MCF 10A (cell line): ENCODE results near the gene NCOR2. TPM values are rescaled to one million over a fixed set of nuclear protein-coding genes. Genes with fewer than 3 reads are reported as not detected.

Experiments used
- BruUV-seq: library from RNA; stranded (reverse); fragments of 400-500 nt; replicated peaks from 2 replicates; lab custom pipeline; 2021; lab: Mats Ljungman, UMichigan
- CTCF ChIA-PET: fragments of 300-600 bp; sonication (Branson Sonifier 250); formaldehyde crosslinking; extraction: SDS; loops from one replicate; lab custom pipeline; 2021; ENCODE audit warnings: antibody characterized with exemption, inconsistent platforms; lab: Yijun Ruan, JAX
- POLR2A ChIA-PET: fragments of 300-600, 350-650 bp; sonication (Branson Sonifier 250); formaldehyde crosslinking; extraction: SDS; loops from one replicate; lab custom pipeline; 2020; ENCODE audit warnings: antibody characterized with exemption, inconsistent platforms; lab: Yijun Ruan, JAX
- DNase-seq: peaks from one replicate; pipeline ENCODE4 v3.0.0-alpha.2; 2018; ENCODE audit not compliant: unreplicated experiment
- H3K27ac Mint-ChIP-seq: one replicate; pipeline ENCODE4 v1.8.0; 2022; ENCODE audit warnings: mild to moderate bottlenecking, low read depth, mixed read lengths; ENCODE audit not compliant: unreplicated experiment
- H3K27me3 Mint-ChIP-seq: one replicate; pipeline ENCODE4 v1.8.0; 2022; ENCODE audit warnings: mixed read lengths; ENCODE audit not compliant: insufficient read depth, unreplicated experiment
- H3K36me3 Mint-ChIP-seq: one replicate; pipeline ENCODE4 v1.8.0; 2022; ENCODE audit warnings: mild to moderate bottlenecking, moderate library complexity, mixed read lengths; ENCODE audit not compliant: insufficient read depth, unreplicated experiment
- H3K4me1 Mint-ChIP-seq: one replicate; pipeline ENCODE4 v1.8.0; 2022; ENCODE audit warnings: mixed read lengths; ENCODE audit not compliant: insufficient read depth, unreplicated experiment
- H3K4me3 Mint-ChIP-seq: one replicate; pipeline ENCODE4 v1.8.0; 2022; ENCODE audit warnings: mild to moderate bottlenecking, moderate library complexity, mixed read lengths; ENCODE audit not compliant: unreplicated experiment
- H3K9me3 Mint-ChIP-seq: one replicate; pipeline ENCODE4 v1.8.0; 2022; ENCODE audit warnings: mixed read lengths; ENCODE audit not compliant: unreplicated experiment
- CTCF ChIP-seq: fragments of 200-600 bp; IDR thresholded peaks from one replicate; pipeline ENCODE4 v1.8.0; 2022; ENCODE audit warnings: antibody characterized with exemption, mild to moderate bottlenecking; ENCODE audit not compliant: unreplicated experiment
- intact Hi-C: fragments of 100-400 bp; cut with micrococcal nuclease; formaldehyde crosslinking; loops from 2 replicates; pipeline ENCODE4 v1.14.1; 2022
- total RNA-seq: library from RNA; stranded (reverse); gene quantifications from 2 replicates; pipeline ENCODE4 v1.2.3, GENCODE V29; 2022

The NCOR2 gene
- total RNA-seq, 1 experiment from 2014 or later, result 145 TPM

GRCh38 chr12:124610021-124610612, 42.7 kb upstream of the NCOR2 start:
- H3K9me3 Mint-ChIP-seq, result no peaks in the 10 kb centered on the region
- no TSS peak for BruUV-seq
- no peaks in the 10 kb centered on the region for H3K36me3 Mint-ChIP-seq
- no peaks in the 10 kb centered on the region for H3K27me3 Mint-ChIP-seq
- ChIA-PET POLR2A (interaction anchor here (0.7 to 1.4 kb wide), 4 partner anchors 29 to 142 kb away, joined by 3 to 4 read pairs (median 4); no protein-coding TSS in a partner anchor), CTCF (interaction anchor here (0.6 to 1.0 kb wide), 3 partner anchors 22 to 573 kb away, joined by 3 to 4 read pairs (median 3); no protein-coding TSS in a partner anchor)
- H3K4me3 Mint-ChIP-seq, result no peak overlapping the region
- H3K27ac Mint-ChIP-seq, result no peak overlapping the region
- no peak for TF ChIP-seq CTCF
- peaks cover 23% of the 10 kb centered on the region for H3K4me1 Mint-ChIP-seq
- DNase-seq, result no peak
- intact Hi-C loops, result no loop called here

GRCh38 chr12:124609041-124609989, 41.9 kb upstream of the NCOR2 start:
- POLR2A ChIA-PET, result interaction anchor here (0.7 to 1.8 kb wide), 9 partner anchors 9 to 139 kb away, joined by 3 to 9 read pairs (median 4); no protein-coding TSS in a partner anchor
- H3K4me3 Mint-ChIP-seq, result peak overlapping the region; percentile 38
- no peaks in the 10 kb centered on the region for H3K27me3 Mint-ChIP-seq
- no peak for TF ChIP-seq CTCF
- no TSS peak for BruUV-seq
- peak overlapping the region; percentile 66 for H3K27ac Mint-ChIP-seq
- intact Hi-C loops, result loop anchor here (1.0 kb wide), 1 partner anchor 28 kb away; no protein-coding TSS in a partner anchor
- peaks cover 23% of the 10 kb centered on the region for H3K4me1 Mint-ChIP-seq
- peak; percentile 90 for DNase-seq
- no peaks in the 10 kb centered on the region for H3K36me3 Mint-ChIP-seq
- CTCF ChIA-PET, result interaction anchor here (0.7 to 1.0 kb wide), 3 partner anchors 28 to 572 kb away, joined by 3 to 5 read pairs (median 3); no protein-coding TSS in a partner anchor
- no peaks in the 10 kb centered on the region for H3K9me3 Mint-ChIP-seq

- no peaks in the 10 kb centered on the region for H3K36me3 Mint-ChIP-seq
- intact Hi-C loops, result no loop called here
- H3K4me3 Mint-ChIP-seq, result peak overlapping the region; percentile 38
- peaks cover 23% of the 10 kb centered on the region for H3K4me1 Mint-ChIP-seq
- H3K9me3 Mint-ChIP-seq, result no peaks in the 10 kb centered on the region
- POLR2A ChIA-PET, result interaction anchor here (0.7 to 1.8 kb wide), 8 partner anchors 10 to 96 kb away, joined by 3 to 9 read pairs (median 4); no protein-coding TSS in a partner anchor
- CTCF ChIA-PET, result interaction anchor here (0.7 to 0.8 kb wide), 2 partner anchors 29 to 73 kb away, joined by 3 to 5 read pairs; no protein-coding TSS in a partner anchor
- H3K27ac Mint-ChIP-seq, result peak overlapping the region; percentile 66
- H3K27me3 Mint-ChIP-seq, result no peaks in the 10 kb centered on the region
- BruUV-seq, result no TSS peak
- peak; percentile 71 for DNase-seq
- TF ChIP-seq CTCF, result no peak
Measured at GRCh38 chr12:124608450-124608870, 41.0 kb upstream of the NCOR2 start.
